HG03039 (cell line): ENCODE results near the gene SELENOK.

ENCODE experiments used
- ATAC-seq: cut with Tn5 transposase; IDR thresholded peaks from one replicate; pipeline ENCODE4 v1.9.1; 2021; ENCODE audit warnings: mild to moderate bottlenecking, moderate library complexity; ENCODE audit not compliant: unreplicated experiment

SELENOK gene

DNA sequence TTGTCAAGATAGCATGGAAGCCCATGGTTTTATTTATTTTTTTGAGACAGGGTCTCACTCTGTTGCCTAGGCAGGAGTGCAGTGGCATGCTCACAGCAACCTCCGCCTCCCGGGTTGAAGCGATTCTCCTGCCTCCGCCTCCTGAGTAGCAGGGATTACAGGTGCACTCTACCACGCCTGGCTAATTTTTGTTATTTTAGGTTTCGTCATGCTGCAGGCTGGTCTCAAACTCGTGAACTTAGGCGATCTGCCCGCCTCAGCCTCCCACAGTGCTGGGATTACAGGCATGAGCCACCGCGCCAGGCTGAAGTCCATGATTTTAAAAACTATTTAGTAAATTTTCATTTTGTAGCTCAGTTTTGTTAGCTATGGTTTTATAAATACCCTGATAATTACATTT, 7.0 kb downstream of the SELENOK start:
- no peak for ATAC-seq

GRCh38 chr3:53883008-53883407, 8.7 kb downstream of the SELENOK start:
- ATAC-seq: no peak

DNA sequence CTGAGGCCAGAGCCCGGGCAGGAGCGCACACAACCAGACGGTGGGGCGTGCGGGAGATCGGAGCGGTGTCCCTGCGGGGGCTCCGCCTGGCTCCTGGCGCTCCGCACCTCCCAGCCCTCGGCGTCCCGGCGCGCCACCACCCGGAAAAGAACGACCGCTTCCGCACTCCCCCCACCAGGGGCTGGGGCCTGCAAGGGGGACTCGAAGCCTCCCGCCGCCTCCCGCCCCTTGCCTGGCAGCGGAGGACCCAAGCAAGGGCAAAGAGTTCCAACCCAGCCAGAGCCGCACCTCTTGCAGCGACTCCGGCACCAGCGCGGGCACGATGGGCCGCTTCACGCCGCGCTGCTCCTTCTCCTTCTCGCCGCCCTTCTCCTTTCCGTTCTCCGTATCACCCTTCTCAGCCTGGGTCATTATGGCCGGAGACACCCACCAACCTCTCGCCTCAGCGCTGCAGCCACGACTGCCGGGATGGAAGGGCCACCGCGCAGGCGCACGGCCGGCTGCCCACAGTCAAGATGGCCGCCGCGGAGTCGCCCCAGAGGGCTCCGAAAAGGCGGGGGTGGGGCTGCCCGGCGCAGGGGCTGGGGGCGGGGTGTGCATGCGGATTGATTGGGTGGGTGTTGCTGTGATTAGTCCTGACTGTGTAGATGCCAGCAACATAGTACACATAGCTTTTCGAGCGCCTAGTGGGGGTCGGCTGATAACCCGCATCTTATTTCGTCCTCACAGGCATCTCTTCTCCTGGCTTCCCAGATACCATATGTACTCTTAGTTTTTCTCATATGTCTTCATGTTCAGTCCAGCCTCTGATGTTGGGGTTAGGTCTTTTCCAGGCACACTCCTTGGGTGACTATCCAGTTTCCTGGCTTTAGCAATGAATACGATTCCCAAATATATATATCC, 9.7 kb downstream of the SELENOK start, which contains the start of gene ACTR8:
Gene ACTR8, minus strand, starts transcription at position 462 of the 903 bp plus-strand sequence. Its CDS starts 51 bp downstream, at position 411.
- ATAC-seq: peak; percentile 82

- ATAC-seq: no peak
Measured at GRCh38 chr3:53880396-53881345, 11.0 kb downstream of the SELENOK start.

DNA sequence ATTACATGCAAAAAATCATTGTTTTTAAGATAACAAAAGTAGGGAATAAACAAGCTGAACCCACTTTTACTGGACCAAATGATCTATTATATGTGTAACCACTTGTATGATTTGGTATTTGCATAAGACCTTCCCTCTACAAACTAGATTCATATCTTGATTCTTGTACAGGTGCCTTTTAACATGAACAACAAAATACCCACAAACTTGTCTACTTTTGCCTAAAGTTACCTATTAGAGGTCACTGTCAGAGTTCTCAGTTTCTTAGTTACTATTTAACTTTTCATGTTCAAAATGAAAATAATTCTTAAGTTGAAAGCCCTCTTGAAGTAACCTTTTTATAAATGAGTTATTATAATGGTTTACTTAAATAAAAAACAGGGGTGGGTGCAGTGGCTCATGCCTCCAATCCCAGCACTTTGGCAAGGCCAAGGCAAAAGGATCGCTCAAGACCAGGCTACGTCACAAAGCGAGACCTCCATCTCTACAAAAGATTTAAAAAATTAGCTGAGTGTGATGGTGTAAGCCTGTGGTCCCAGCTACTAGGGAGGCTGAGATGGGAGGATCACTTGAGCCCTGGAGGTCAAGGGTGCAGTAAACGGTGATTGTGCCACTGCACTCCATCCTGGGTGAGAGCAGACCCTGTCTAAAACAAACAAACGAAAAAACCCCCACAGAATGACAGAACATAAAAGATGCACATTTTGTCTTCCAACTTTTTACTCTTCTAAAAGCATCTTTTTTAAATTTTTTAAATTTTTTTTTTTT, 25.7 kb downstream of the SELENOK start:
- no peak for ATAC-seq

- ATAC-seq: no peak
Measured at GRCh38 chr3:53863145-53863544, 28.5 kb downstream of the SELENOK start.

DNA sequence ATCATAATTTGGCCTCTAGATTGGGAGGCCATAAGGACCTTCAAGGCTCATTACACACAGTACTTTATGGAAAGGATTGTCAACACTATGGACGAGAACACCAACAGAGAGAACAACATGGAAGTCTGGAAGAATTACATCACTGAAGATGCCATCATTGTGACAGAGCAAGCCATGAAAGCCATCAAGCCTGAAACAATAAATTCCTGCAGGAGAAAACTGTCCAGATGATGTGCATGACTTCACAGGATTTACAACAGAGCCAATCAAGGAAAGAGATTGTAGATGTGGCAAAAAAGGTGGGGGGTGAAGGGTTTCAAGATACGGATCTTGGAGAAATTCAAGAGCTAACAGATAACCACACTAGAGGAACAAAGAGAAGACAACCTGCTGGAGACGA, 29.4 kb downstream of the SELENOK start:
- no peak for ATAC-seq

DNA sequence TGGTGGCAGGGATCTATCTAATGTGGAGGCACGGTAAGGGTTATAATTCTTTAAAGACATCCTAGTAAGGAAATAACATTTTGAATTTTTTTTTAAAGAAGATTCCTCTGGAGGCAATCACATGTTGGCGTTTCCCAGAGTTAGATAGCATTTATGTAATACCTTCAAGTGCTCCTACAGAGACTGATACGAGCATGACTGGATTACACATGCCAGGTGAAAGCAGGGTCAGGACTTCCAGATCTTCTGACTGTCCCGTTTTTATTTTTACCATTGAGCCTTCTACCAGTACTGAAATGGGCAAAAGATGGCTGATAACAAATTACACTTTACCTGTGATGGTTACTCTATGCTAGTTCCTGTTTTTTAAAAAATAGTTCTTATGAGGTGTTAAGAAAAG, 31.5 kb downstream of the SELENOK start:
- ATAC-seq: no peak

GRCh38 chr3:53859178-53859577, 32.5 kb downstream of the SELENOK start:
- no peak for ATAC-seq

GRCh38 chr3:53858096-53858741, 33.4 kb downstream of the SELENOK start:
- ATAC-seq: no peak

GRCh38 chr3:53856964-53857363, 34.7 kb downstream of the SELENOK start:
- ATAC-seq: no peak

DNA sequence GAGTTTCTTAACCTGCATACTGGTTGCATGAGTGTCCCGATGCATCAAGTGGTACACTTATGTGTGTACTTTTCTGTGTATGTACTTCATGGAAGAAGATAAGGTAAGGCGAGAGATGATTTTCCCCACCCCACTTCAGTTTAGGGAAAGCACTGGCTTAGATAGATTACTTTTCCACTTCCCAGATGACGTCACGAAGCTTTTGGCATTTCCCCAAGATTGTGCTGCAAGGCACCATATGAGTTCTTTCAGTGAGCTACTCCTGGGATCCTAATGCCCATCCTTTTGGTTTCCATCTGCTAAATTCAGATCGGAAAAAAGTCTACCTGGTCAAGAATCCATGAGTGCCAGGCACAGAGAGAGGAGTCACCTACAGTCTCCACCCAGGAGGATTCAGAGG, 40.8 kb downstream of the SELENOK start:
- no peak for ATAC-seq

DNA sequence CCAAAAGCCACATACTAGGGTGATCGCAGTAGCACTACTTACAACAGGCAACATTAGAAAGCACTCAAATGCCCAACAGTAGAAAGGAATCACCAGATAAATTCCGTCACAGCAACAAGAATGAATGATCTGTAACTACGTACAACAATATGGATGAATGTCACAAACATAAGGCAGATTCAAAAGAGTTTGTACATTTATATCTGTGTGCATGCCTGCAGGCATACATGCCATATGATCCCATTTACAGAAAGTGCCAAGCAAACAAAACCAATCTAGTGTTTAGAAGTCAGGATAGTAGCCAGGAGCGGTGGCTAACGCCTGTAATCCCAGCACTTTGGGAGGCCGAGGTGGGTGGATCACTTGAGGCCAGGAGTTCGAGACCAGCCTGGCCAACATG, 41.7 kb downstream of the SELENOK start:
- ATAC-seq: no peak

DNA sequence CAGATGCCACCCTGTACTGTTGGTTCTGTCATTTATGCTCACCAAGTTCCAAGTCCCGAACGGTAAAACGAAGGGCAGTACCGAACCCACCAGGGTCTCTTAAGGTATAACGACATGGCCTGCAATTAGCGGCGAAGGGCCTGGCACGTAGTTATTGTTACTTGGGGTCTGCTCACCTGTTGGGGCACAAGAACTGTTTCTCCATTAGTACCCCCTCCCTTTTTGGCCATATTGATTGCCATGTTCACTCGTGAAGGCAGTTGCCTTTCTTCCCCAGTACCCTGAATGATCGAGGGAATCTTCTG, 44.9 kb downstream of the SELENOK start:
- no peak for ATAC-seq

DNA sequence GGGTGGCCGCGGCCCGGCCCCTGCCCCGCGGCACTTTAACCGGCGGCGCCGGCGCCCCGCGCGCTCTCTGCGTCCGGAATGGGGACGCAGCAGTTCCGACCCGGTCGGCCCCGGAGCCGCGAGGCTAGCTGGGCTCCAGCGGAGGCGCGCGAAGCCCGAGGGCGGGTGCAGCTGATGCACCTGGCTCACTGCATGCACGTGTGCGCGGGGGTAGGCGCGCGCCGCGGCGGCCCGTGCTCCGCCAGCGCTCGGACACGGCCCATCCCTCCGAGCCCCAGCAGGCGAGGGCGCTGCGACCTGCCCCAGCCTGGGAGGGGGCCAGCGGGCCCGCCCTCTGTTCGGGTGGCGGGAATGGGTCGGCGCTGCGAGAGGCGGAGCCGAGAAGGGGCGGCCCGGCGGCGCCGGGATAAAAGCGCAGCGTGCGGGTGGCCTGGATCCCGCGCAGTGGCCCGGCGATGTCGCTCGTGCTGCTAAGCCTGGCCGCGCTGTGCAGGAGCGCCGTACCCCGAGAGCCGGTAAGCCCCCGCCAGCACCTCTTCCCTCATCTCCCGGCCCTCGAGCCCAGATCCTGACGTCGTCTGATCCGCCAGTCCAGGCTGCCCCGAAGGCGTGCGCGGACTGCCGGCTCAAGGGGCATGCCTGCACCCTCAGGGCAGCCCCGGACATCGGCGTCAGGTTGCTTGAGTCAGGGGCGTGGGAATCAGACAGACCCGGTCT, 45.4 kb downstream of the SELENOK start, which contains the start of the genes CHDH and IL17RB:
Gene CHDH, minus strand, starts transcription at position 286 of the 717 bp plus-strand sequence. CDS start 22,411 bp downstream, outside the sequence.
Gene IL17RB, plus strand, starts transcription at position 435 of the 717 bp plus-strand sequence. Its CDS starts 21 bp downstream, at position 456.
- ATAC-seq: peak; percentile 41

DNA sequence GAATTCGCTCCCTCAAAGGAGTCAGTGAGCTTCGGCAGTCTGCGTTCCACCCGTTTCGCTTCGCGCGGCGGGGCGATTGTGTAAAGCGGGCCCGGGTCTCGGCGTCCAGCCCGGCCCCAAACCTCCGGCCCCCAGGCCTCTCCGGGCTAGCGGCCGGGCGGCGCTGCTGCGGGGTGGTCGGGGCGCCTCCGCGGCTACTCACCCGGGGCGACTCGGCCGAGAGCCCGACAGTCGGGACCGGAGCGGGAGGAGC, 45.9 kb downstream of the SELENOK start:
- no peak for ATAC-seq

DNA sequence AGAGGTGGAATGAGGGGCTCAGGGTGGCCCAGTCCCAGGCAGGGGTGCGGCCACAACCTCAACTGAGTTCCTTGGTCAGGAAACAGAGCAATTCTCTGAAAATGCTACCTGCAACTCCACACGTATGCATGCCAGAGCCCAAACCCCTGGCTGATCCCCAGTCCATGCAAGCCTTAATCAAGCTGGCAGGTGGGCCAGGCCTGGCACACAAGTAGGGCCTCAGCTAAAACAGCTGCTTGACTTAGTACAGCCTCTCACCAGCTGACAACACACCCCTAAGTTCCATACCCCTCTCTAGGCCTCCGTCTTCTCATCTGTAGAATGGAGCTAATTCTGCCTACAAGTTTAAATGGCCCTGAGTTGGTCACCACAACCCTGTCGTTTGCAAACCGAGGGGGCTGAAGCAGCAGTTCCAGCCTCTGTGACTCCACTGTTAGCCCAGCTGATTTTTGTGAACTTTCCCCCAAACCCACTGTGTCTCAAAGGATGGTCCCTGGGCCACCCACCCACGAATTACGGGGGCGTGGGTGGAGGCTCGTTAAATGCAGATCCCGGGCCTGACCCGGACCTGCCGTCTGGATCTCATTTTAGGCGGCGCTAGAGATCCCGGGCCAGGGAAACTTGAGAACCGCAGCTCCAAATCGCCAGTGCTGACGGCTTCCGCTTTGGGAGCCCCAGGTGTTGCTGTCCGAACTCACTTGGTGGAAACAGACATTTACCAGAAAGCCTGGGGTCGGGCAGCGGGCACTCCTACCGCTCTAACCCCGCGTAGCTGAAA, 46.4 kb downstream of the SELENOK start:
- ATAC-seq: no peak

- ATAC-seq: no peak
Measured at GRCh38 chr3:53844262-53845102, 47.2 kb downstream of the SELENOK start.
